ENCODE data around the gene A1CF.

DNA sequence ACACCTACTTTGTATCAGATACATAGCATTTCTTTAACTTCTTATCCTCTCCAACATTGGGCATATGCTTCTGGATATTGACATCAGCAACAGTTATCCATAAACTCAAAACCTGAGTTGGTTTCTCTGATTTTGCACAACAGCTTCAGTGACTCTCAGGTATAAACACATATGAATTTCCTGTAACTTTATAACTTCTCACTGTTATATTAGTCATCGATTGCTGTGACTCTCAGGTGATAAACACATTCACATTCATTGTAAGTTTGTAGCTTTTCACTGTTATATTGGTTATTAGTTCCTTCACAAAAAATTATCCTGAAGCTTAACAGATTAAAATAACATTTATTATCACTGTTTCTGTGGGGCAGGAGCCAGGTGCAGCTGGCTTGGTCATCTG lies 88.7 kb downstream of the A1CF start:
- TF ChIP-seq, protein P1, sequence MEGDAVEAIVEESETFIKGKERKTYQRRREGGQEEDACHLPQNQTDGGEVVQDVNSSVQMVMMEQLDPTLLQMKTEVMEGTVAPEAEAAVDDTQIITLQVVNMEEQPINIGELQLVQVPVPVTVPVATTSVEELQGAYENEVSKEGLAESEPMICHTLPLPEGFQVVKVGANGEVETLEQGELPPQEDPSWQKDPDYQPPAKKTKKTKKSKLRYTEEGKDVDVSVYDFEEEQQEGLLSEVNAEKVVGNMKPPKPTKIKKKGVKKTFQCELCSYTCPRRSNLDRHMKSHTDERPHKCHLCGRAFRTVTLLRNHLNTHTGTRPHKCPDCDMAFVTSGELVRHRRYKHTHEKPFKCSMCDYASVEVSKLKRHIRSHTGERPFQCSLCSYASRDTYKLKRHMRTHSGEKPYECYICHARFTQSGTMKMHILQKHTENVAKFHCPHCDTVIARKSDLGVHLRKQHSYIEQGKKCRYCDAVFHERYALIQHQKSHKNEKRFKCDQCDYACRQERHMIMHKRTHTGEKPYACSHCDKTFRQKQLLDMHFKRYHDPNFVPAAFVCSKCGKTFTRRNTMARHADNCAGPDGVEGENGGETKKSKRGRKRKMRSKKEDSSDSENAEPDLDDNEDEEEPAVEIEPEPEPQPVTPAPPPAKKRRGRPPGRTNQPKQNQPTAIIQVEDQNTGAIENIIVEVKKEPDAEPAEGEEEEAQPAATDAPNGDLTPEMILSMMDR (IDR thresholded peaks at IDR 0.05 in 8 of 11, conservative IDR thresholded peaks at IDR 0.05 in 3 of 11) = no peak
- TF ChIP-seq POLR2A (IDR thresholded peaks at IDR 0.05) = no peak
- no peak for TF ChIP-seq POLR2AphosphoS5 (IDR thresholded peaks at IDR 0.05)
